ENCODE measurements around the gene MBP.

- no peak for TF ChIP-seq POLR2AphosphoS5 (IDR thresholded peaks at IDR 0.05; ENCODE audit: borderline replicate concordance, low read depth, low read length)
- TF ChIP-seq EZH2 (IDR thresholded peaks at IDR 0.05): no peak
- no peak for TF ChIP-seq FOXP2 (optimal IDR thresholded peaks at IDR 0.05; ENCODE audit: control extremely low read depth, extremely low read length, insufficient read depth)
Observed at GRCh38 chr18:77116201-77117080, 16.1 kb downstream of the MBP start.
